ENCODE measurements around the gene ARID1B. TPM values are rescaled to one million over a fixed set of nuclear protein-coding genes. Genes with fewer than 3 reads are reported as not detected.

Gene ARID1B
- total RNA-seq, 1 experiment from 2014 or later = 35.6 TPM

DNA sequence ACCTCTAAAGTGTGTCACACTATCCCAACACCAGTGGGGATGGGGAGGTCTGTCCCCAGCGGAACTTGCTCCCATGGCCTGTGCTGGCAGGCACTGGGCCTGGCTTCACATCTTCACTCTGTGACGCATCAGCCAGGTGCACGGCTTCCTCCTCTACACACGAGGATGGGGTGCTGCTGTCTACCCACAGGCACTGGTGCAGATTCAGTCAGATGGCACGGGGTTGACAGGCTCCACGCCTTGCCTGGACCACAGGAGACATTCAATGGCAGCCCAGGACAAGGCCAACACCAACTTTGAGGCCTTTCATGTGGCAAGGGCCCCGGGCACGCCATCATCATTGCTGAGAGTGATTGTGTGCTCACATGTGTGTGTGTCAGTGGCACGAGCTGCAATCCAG is 453.7 kb downstream of the ARID1B start:
- BruUV-seq (replicated peaks) = no TSS peak
- POLR2A ChIA-PET = no interaction called here
- intact Hi-C loops (cut with micrococcal nuclease) = no loop called here
- Histone ChIP-seq H3K79me2 (ENCODE audit: insufficient read depth, low read length) (no peaks in the 10 kb centered on the region), H3K9ac (ENCODE audit: low read length) (no peak overlapping the region), H3K4me1 (ENCODE audit: control insufficient read depth in 1 of 2, insufficient read depth in 2 of 2, low read length in 2 of 2) (peaks cover 3% of the 10 kb centered on the region in 2 experiments; a peak in 1 of 4 replicates), H4K20me1 (ENCODE audit: insufficient read depth) (no peaks in the 10 kb centered on the region), H2AFZ (ENCODE audit: low read depth, low read length, poor library complexity, severe bottlenecking) (no peak overlapping the region), H3K27ac (ENCODE audit: low read depth, low read length) (no peak overlapping the region), H3K9me3 (ENCODE audit: control insufficient read depth in 1 of 2, insufficient read depth in 1 of 2, low read depth in 1 of 2, low read length in 2 of 2) (no peaks in the 10 kb centered on the region), H3K4me3 (replicated peaks in 1 of 2; ENCODE audit: low read depth in 1 of 2, low read length in 2 of 2) (no peak overlapping the region), H3K9me2 (ENCODE audit: insufficient read depth) (no peaks in the 10 kb centered on the region), H3K36me3 (ENCODE audit: control insufficient read depth in 1 of 2, insufficient read depth in 2 of 2, low read length in 2 of 2) (no peaks in the 10 kb centered on the region), H3K27me3 (ENCODE audit: insufficient read depth, low read length) (no peaks in the 10 kb centered on the region), H3K4me2 (ENCODE audit: low read length) (no peak overlapping the region)
- CTCF ChIA-PET = no interaction called here
- TF ChIP-seq POLR2A (IDR thresholded peaks at IDR 0.05; ENCODE audit: borderline replicate concordance, extremely low read depth, insufficient read depth, insufficient read length) (no peak), SIN3A (IDR thresholded peaks at IDR 0.05; ENCODE audit: low read depth) (no peak), CBX3 (IDR thresholded peaks at IDR 0.05; ENCODE audit: low read depth) (no peak), RAD21 (IDR thresholded peaks at IDR 0.05; ENCODE audit: low read depth) (no peak), ELF1 (IDR thresholded peaks at IDR 0.05; ENCODE audit: borderline replicate concordance, low read depth) (no peak), ZFX (IDR thresholded peaks at IDR 0.05) (no peak), POLR2AphosphoS5 (IDR thresholded peaks at IDR 0.05; ENCODE audit: low read depth, low read length) (no peak)
- TF ChIP-seq, protein P1, sequence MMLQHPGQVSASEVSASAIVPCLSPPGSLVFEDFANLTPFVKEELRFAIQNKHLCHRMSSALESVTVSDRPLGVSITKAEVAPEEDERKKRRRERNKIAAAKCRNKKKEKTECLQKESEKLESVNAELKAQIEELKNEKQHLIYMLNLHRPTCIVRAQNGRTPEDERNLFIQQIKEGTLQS (IDR thresholded peaks at IDR 0.05) = no peak
- ATAC-seq (no peak), DNase-seq (ENCODE audit: low read depth, low spot score) (no peak)
- RAD21 ChIA-PET (ENCODE audit: low non-redundant PET in 1 of 2, low total read pairs in 2 of 2, uncharacterized antibody in 2 of 2, unreplicated experiment in 2 of 2) = no interaction called here

DNA sequence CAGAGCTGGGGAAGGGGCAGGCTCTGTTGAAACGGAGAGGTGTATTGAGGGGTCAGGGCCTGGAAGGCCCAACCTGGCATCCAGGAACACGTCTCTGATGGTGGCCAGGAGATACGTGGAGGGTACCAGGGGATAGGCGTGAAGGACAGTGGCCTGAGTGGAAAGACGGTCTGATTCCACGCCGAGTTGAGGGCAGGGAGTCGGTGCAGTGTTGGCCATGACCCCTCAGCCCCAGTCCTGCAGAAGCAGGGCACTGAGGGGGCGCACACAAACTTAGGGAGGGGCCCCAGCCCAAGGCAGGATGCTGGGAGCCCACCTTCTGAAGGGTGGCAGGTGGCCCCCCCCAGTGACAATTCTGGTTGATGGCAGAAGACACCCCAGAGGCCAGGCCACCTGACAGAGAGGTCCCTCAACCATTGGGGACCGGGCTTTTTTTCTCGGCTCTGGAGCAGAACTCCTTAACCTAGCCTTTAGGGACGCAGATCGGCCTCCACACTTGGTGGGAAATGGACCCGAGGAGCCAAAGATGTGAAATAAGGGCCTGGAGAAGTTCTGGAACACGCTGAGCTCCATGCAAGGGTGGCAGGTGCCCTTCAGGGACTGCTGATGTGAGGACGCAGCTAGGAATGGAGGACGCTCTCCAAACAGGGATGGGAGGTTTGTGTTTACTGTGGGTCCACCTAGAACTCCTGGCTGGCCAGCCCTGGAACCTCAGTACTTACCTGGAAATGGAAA is 455.1 kb downstream of the ARID1B start:
- H3K9me2 ChIP-seq (ENCODE audit: insufficient read depth) = no peaks in the 10 kb centered on the region
- ChIA-PET POLR2A (no interaction called here), RAD21 (ENCODE audit: low non-redundant PET in 1 of 2, low total read pairs in 2 of 2, uncharacterized antibody in 2 of 2, unreplicated experiment in 2 of 2) (no interaction called here), CTCF (no interaction called here)
- no peak overlapping the region for H3K9ac ChIP-seq (ENCODE audit: low read length)
- no peaks in the 10 kb centered on the region for H3K36me3 ChIP-seq (ENCODE audit: control insufficient read depth in 1 of 2, insufficient read depth in 2 of 2, low read length in 2 of 2)
- no peak overlapping the region for H3K4me3 ChIP-seq (replicated peaks in 1 of 2; ENCODE audit: low read depth in 1 of 2, low read length in 2 of 2)
- no peak overlapping the region for H3K27ac ChIP-seq (ENCODE audit: low read depth, low read length)
- intact Hi-C loops (cut with micrococcal nuclease) = no loop called here
- no peak overlapping the region for H2AFZ ChIP-seq (ENCODE audit: low read depth, low read length, poor library complexity, severe bottlenecking)
- H3K4me2 ChIP-seq (ENCODE audit: low read length) = no peak overlapping the region
- H3K9me3 ChIP-seq (ENCODE audit: control insufficient read depth in 1 of 2, insufficient read depth in 1 of 2, low read depth in 1 of 2, low read length in 2 of 2) = no peaks in the 10 kb centered on the region
- H4K20me1 ChIP-seq (ENCODE audit: insufficient read depth) = no peaks in the 10 kb centered on the region
- no peaks in the 10 kb centered on the region for H3K27me3 ChIP-seq (ENCODE audit: insufficient read depth, low read length)
- H3K4me1 ChIP-seq (ENCODE audit: control insufficient read depth in 1 of 2, insufficient read depth in 2 of 2, low read length in 2 of 2) = peaks cover 3% of the 10 kb centered on the region in 2 experiments; a peak in 1 of 4 replicates
- no peak for ATAC-seq
- no peaks in the 10 kb centered on the region for H3K79me2 ChIP-seq (ENCODE audit: insufficient read depth, low read length)
- no peak for DNase-seq (ENCODE audit: low read depth, low spot score)
- BruUV-seq (replicated peaks) = no TSS peak
- TF ChIP-seq EZH2phosphoT487 (IDR thresholded peaks at IDR 0.05; ENCODE audit: borderline replicate concordance) (no peak), EGR1 (IDR thresholded peaks at IDR 0.05; ENCODE audit: low read depth) (no peak), JUND (IDR thresholded peaks at IDR 0.05) (no peak), CBX3 (IDR thresholded peaks at IDR 0.05; ENCODE audit: low read depth) (no peak), ELF1 (IDR thresholded peaks at IDR 0.05; ENCODE audit: borderline replicate concordance, low read depth) (no peak), SRF (IDR thresholded peaks at IDR 0.05; ENCODE audit: low read depth) (no peak), EZH2 (IDR thresholded peaks at IDR 0.05) (no peak), RAD21 (IDR thresholded peaks at IDR 0.05; ENCODE audit: low read depth) (no peak)
- TF ChIP-seq, protein P1 (IDR thresholded peaks at IDR 0.05) = no peak
- TF ChIP-seq, protein P2, sequence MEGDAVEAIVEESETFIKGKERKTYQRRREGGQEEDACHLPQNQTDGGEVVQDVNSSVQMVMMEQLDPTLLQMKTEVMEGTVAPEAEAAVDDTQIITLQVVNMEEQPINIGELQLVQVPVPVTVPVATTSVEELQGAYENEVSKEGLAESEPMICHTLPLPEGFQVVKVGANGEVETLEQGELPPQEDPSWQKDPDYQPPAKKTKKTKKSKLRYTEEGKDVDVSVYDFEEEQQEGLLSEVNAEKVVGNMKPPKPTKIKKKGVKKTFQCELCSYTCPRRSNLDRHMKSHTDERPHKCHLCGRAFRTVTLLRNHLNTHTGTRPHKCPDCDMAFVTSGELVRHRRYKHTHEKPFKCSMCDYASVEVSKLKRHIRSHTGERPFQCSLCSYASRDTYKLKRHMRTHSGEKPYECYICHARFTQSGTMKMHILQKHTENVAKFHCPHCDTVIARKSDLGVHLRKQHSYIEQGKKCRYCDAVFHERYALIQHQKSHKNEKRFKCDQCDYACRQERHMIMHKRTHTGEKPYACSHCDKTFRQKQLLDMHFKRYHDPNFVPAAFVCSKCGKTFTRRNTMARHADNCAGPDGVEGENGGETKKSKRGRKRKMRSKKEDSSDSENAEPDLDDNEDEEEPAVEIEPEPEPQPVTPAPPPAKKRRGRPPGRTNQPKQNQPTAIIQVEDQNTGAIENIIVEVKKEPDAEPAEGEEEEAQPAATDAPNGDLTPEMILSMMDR (IDR thresholded peaks at IDR 0.05 in 2 of 3, conservative IDR thresholded peaks at IDR 0.05 in 1 of 3; ENCODE audit: borderline replicate concordance in 1 of 3, insufficient read depth in 1 of 3, low read depth in 2 of 3, low read length in 2 of 3) = no peak
- TF ChIP-seq, protein P3, sequence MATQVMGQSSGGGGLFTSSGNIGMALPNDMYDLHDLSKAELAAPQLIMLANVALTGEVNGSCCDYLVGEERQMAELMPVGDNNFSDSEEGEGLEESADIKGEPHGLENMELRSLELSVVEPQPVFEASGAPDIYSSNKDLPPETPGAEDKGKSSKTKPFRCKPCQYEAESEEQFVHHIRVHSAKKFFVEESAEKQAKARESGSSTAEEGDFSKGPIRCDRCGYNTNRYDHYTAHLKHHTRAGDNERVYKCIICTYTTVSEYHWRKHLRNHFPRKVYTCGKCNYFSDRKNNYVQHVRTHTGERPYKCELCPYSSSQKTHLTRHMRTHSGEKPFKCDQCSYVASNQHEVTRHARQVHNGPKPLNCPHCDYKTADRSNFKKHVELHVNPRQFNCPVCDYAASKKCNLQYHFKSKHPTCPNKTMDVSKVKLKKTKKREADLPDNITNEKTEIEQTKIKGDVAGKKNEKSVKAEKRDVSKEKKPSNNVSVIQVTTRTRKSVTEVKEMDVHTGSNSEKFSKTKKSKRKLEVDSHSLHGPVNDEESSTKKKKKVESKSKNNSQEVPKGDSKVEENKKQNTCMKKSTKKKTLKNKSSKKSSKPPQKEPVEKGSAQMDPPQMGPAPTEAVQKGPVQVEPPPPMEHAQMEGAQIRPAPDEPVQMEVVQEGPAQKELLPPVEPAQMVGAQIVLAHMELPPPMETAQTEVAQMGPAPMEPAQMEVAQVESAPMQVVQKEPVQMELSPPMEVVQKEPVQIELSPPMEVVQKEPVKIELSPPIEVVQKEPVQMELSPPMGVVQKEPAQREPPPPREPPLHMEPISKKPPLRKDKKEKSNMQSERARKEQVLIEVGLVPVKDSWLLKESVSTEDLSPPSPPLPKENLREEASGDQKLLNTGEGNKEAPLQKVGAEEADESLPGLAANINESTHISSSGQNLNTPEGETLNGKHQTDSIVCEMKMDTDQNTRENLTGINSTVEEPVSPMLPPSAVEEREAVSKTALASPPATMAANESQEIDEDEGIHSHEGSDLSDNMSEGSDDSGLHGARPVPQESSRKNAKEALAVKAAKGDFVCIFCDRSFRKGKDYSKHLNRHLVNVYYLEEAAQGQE (IDR thresholded peaks at IDR 0.05; ENCODE audit: low read depth) = no peak
